ENCODE data around the gene TUBB1. TPM values are rescaled to one million over a fixed set of nuclear protein-coding genes. Genes with fewer than 3 reads are reported as not detected.

TUBB1 gene
- 0.15 and 0.22 TPM in 2 replicates for total RNA-seq
- 53.4 TPM for total RNA-seq (2013)
- polyA plus RNA-seq, result 0.43 and 2.0 TPM in 2 replicates
- polyA minus RNA-seq, result 1.5 and 31.9 TPM in 2 replicates

GRCh38 chr20:59019217-59019616 is at the start of gene TUBB1:
TUBB1 (plus strand) TSS chr20:59019429; CDS start chr20:59019523, 94 bp downstream.
- Histone ChIP-seq H4K20me1 (ENCODE audit: control insufficient read depth, insufficient read depth, low read length, poor library complexity, severe bottlenecking) (peaks cover 2% of the 10 kb centered on the region), H3K27ac (ENCODE audit: low read length in 2 of 2) (no peak within 1 kb of the TSS), H3K4me1 (ENCODE audit: control insufficient read depth in 2 of 2, insufficient read depth in 2 of 2, low read length in 2 of 2) (peaks cover 20 to 24% of the 10 kb centered on the region in 2 donors), H3K79me2 (ENCODE audit: control insufficient read depth, insufficient read depth, low read length) (peaks cover 36% of the 10 kb centered on the region), H2AFZ (ENCODE audit: insufficient read depth, low read depth, low read length, poor library complexity, severe bottlenecking) (no peak within 1 kb of the TSS), H3K4me3 (ENCODE audit: control extremely low read depth in 1 of 5, extremely low read depth in 1 of 5, insufficient read depth in 1 of 5, low read depth in 2 of 5, low read length in 4 of 5) (no peak within 1 kb of the TSS), H3K4me2 (replicated peaks; ENCODE audit: low read depth, low read length, poor library complexity, severe bottlenecking) (no peak within 1 kb of the TSS), H3K9ac (ENCODE audit: low read length) (no peak within 1 kb of the TSS), H3K27me3 (replicated peaks in 1 of 4; ENCODE audit: control extremely low read depth in 1 of 4, control insufficient read depth in 3 of 4, insufficient read depth in 4 of 4, low read length in 3 of 4) (no peaks in the 10 kb centered on the region), H3K9me3 (ENCODE audit: control extremely low read depth in 1 of 3, control insufficient read depth in 2 of 3, insufficient read depth in 1 of 3, low read length in 2 of 3) (no peaks in the 10 kb centered on the region), H3K36me3 (replicated peaks in 1 of 2; ENCODE audit: control extremely low read depth in 1 of 2, control insufficient read depth in 1 of 2, extremely low read depth in 1 of 2, insufficient read depth in 2 of 2, low read length in 1 of 2) (peaks cover 0 to 20% of the 10 kb centered on the region in 2 experiments)
- H3K4me3 Mint-ChIP-seq, result no peak within 1 kb of the TSS
- POLR2A ChIA-PET, result interaction anchor here (2.3 kb wide), 1 partner anchor 13 kb away, joined by 10 read pairs; the partner anchor contains the start of gene ATP5F1E
- intact Hi-C loops (cut with micrococcal nuclease), result no loop called here
- H3K9me3 Mint-ChIP-seq (ENCODE audit: insufficient read depth), result no peaks in the 10 kb centered on the region
- H3K27me3 Mint-ChIP-seq, result no peaks in the 10 kb centered on the region
- 100% methylated on average over 5 of the region's 5 CpGs for WGBS (ENCODE audit: insufficient coverage)
- no peak for ATAC-seq (ENCODE audit: low read depth)
- peaks cover 30% of the 10 kb centered on the region for H3K4me1 Mint-ChIP-seq
- DNase-seq, result no peak
- no peak for TF ChIP-seq EZH2 (IDR thresholded peaks at IDR 0.05; ENCODE audit: borderline replicate concordance, insufficient read depth, low read depth, low read length, poor library complexity, severe bottlenecking)
- no peak for TF ChIP-seq CTCF (IDR thresholded peaks at IDR 0.05)
- CTCF ChIA-PET, result interaction anchor here (0.8 to 1.0 kb wide), 2 partner anchors 37 to 68 kb away, joined by 3 read pairs; no protein-coding TSS in a partner anchor
- H3K27ac Mint-ChIP-seq, result peak within 1 kb of the TSS; percentile 20

- intact Hi-C loops (cut with micrococcal nuclease), result no loop called here
- peaks cover 16 to 18% of the 10 kb centered on the region in 2 donors for H3K4me1 ChIP-seq (ENCODE audit: control insufficient read depth in 2 of 2, insufficient read depth in 2 of 2, low read length in 2 of 2)
- no peak overlapping the region for H3K4me2 ChIP-seq (replicated peaks; ENCODE audit: low read depth, low read length, poor library complexity, severe bottlenecking)
- H3K4me3 ChIP-seq (ENCODE audit: control extremely low read depth in 1 of 5, extremely low read depth in 1 of 5, insufficient read depth in 1 of 5, low read depth in 2 of 5, low read length in 4 of 5), result no peak overlapping the region
- ChIA-PET POLR2A (no interaction called here), CTCF (no interaction called here)
- H3K27me3 Mint-ChIP-seq, result no peaks in the 10 kb centered on the region
- WGBS (ENCODE audit: insufficient coverage), result no CpG with 5 or more reads among the region's 2 CpGs
- H3K36me3 ChIP-seq (replicated peaks in 1 of 2; ENCODE audit: control extremely low read depth in 1 of 2, control insufficient read depth in 1 of 2, extremely low read depth in 1 of 2, insufficient read depth in 2 of 2, low read length in 1 of 2), result no peaks in the 10 kb centered on the region
- H4K20me1 ChIP-seq (ENCODE audit: control insufficient read depth, insufficient read depth, low read length, poor library complexity, severe bottlenecking), result no peaks in the 10 kb centered on the region
- H3K9me3 Mint-ChIP-seq (ENCODE audit: insufficient read depth), result no peaks in the 10 kb centered on the region
- H3K27ac Mint-ChIP-seq, result no peak overlapping the region
- no peak overlapping the region for H3K9ac ChIP-seq (ENCODE audit: low read length)
- no peak for TF ChIP-seq CTCF (IDR thresholded peaks at IDR 0.05)
- TF ChIP-seq EZH2 (IDR thresholded peaks at IDR 0.05; ENCODE audit: borderline replicate concordance, insufficient read depth, low read depth, low read length, poor library complexity, severe bottlenecking), result no peak
- no peaks in the 10 kb centered on the region for H3K79me2 ChIP-seq (ENCODE audit: control insufficient read depth, insufficient read depth, low read length)
- H3K4me1 Mint-ChIP-seq, result peaks cover 20% of the 10 kb centered on the region
- H3K4me3 Mint-ChIP-seq, result no peak overlapping the region
- peaks cover 0 to 3% (median under 1%) of the 10 kb centered on the region in 3 donors for H3K9me3 ChIP-seq (ENCODE audit: control extremely low read depth in 1 of 3, control insufficient read depth in 2 of 3, insufficient read depth in 1 of 3, low read length in 2 of 3)
- DNase-seq (no peak), ATAC-seq (ENCODE audit: low read depth) (no peak)
- H3K27me3 ChIP-seq (replicated peaks in 1 of 4; ENCODE audit: control extremely low read depth in 1 of 4, control insufficient read depth in 3 of 4, insufficient read depth in 4 of 4, low read length in 3 of 4), result no peaks in the 10 kb centered on the region
- no peak overlapping the region for H2AFZ ChIP-seq (ENCODE audit: insufficient read depth, low read depth, low read length, poor library complexity, severe bottlenecking)
- H3K27ac ChIP-seq (ENCODE audit: low read length in 2 of 2), result no peak overlapping the region
Measured at GRCh38 chr20:58969439-58969838, 49.8 kb upstream of the TUBB1 start.
